Aorta (tissue), 5 donors: ENCODE results near the gene FOXE3. TPM values are rescaled to one million over a fixed set of nuclear protein-coding genes. Genes with fewer than 3 reads are reported as not detected.

Experiments used
- ATAC-seq: fragments of 200-7000 bp; cut with Tn5 transposase; one replicate; pipeline ENCODE4 v1.9.1; 2022; ENCODE audit warnings: moderate library complexity; ENCODE audit not compliant: low FRiP score
- DNase-seq, 2 donors: peaks; one replicate each; pipeline ENCODE4 v3.0.0-alpha.2; 2020
- H3K27ac ChIP-seq, 2 donors: one replicate each; pipeline ENCODE4 v1.5.1; 2013; ENCODE audit warnings: low read length in 2 of 2, mild to moderate bottlenecking in 2 of 2, moderate library complexity in 2 of 2, control low read depth in 1 of 2, inconsistent platforms in 1 of 2, low read depth in 1 of 2
- H3K27me3 ChIP-seq, 2 donors: one replicate each; pipeline ENCODE4 v1.6.1; 2013; ENCODE audit warnings: control low read depth in 1 of 2, low read length in 1 of 2, mild to moderate bottlenecking in 1 of 2, moderate library complexity in 1 of 2; ENCODE audit not compliant: insufficient read depth in 2 of 2, control insufficient read depth in 1 of 2
- H3K36me3 ChIP-seq, 2 donors: one replicate each; pipeline ENCODE4 v1.6.1; 2013; ENCODE audit warnings: control low read depth in 1 of 2, low read length in 1 of 2, mild to moderate bottlenecking in 1 of 2; ENCODE audit not compliant: insufficient read depth in 2 of 2, control insufficient read depth in 1 of 2
- H3K4me1 ChIP-seq, 2 donors: one replicate each; pipeline ENCODE4 v1.6.1; 2013; ENCODE audit warnings: low read length in 2 of 2, control low read depth in 1 of 2, mild to moderate bottlenecking in 1 of 2, moderate library complexity in 1 of 2; ENCODE audit not compliant: insufficient read depth in 2 of 2, control insufficient read depth in 1 of 2
- H3K4me3 ChIP-seq, 2 donors: one replicate each; pipeline ENCODE4 v1.5.1; 2013; ENCODE audit warnings: low read length in 2 of 2, control low read depth in 1 of 2, mild to moderate bottlenecking in 1 of 2
- H3K9me3 ChIP-seq: one replicate; pipeline ENCODE4 v1.6.1; 2013; ENCODE audit warnings: mild to moderate bottlenecking, low read length; ENCODE audit not compliant: control insufficient read depth
- WGBS, 2 donors: extraction: QIAGEN DNeasy Blood & Tissue Kit; methylation state at CpG; one replicate each; pipeline ENCODE4 v1.1.7; 2013; 5-methylcytosine and 5-hydroxymethylcytosine counted together
- intact Hi-C, 2 donors: fragments of 100-400 bp; cut with DNase I; formaldehyde crosslinking; loops; one replicate each; pipeline versions ENCODE4 v1.14.2 to v1.15.0; 2022
- long read RNA-seq, 2 donors: library from polyadenylated mRNA; unstranded; transcript quantifications; one replicate each; pipeline ENCODE4 v2.0.0, GENCODE V29; 2020 to 2021
- polyA plus RNA-seq, 2 donors: library from polyadenylated mRNA; stranded (reverse); fragments of 200-250 nt; gene quantifications; one replicate each; pipeline ENCODE4 v1.2.3, GENCODE V29; 2013
- total RNA-seq, 2 donors: library from RNA; stranded (reverse); fragmentation: NEBNext Ultra II Directional; extraction: Animal tissue kit (Norgen Biotek cat#: 25700); gene quantifications; one replicate each; pipeline ENCODE4 v1.2.1, GENCODE V29; 2021
- donor health status: healthy with polysubstance abuse.
- donor health status: Bipolar disorder and iron deficiency.
- donor health status: DM: no; HTN: no; CAD: no.
- donor health status: DM: no; HTN: no; CAD: no.
- donor health status: DM: yes; HTN: yes; CAD: no.

The FOXE3 gene
- total RNA-seq: not detected
- polyA plus RNA-seq: not detected
- long read RNA-seq, donor 1: 0 reads
- long read RNA-seq, donor 2: 0 reads

DNA sequence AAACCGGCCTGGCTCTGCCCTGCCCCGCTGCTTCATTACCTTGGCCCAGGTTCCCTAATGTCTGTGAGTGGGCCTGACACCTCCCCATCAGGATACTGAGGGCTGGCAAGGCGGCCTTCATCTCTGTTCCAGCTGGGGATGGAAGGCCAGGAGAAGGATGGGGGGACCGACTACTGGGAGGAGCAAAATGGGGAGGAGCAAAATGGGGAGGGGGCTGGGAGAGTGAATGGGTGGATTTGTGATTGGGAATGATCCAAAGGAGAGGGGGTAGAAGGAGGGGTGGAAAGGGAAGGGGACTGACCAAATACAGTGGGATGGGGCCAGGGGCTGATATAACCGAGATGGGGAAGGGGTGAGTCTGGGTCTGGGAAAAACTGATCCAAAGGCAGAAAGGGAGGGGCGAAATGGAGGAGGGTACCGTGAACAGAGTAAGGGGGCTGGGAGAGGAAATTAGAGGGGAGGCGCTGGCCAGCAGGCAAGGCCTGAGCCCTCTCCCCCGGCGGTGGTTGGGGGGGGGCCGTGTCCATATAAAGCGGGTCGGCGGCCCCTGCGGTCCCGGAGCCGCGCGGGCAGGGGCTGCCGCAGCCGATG is at the start of gene FOXE3:
TSS of gene FOXE3 (plus strand) at position 558 of the 591 bp plus-strand sequence. CDS start at position 589, 31 bp downstream.
- H3K27ac ChIP-seq: no peak within 1 kb of the TSS
- no peaks in the 10 kb centered on the region for H3K9me3 ChIP-seq
- H3K27me3 ChIP-seq: no peaks in the 10 kb centered on the region
- WGBS, 2 donors: 29 to 50% methylated on average over 12 to 21 of the region's 21 CpGs
- ATAC-seq (no peak), DNase-seq (peak in 1 of 2 donors; percentile 49)
- H3K36me3 ChIP-seq: no peaks in the 10 kb centered on the region
- H3K4me1 ChIP-seq: peaks cover 0 to 1% of the 10 kb centered on the region in 2 donors
- intact Hi-C loops: no loop called here
- H3K4me3 ChIP-seq: no peak within 1 kb of the TSS

DNA sequence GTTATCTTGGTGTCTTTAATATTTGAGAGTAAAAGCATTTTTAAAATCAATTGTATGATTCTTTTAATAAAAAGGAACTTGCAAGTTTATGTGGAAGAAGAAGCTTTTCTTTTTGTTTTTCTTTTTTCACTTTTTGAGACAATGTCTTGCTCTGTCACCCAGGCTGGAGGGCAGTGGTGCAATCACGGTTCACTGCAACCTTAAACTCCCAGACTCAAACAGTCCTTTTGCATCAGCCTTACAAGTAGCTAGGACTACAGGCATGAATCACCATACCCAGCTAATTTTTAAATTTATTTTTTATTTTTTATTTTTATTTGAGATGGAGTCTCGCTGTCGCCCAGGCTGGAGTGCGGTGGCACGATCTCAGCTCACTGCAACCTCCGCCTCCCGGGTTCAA is 48.4 kb upstream of the FOXE3 start:
- 96 to 97% methylated on average over 7 of the region's 7 CpGs for WGBS, 2 donors
- Histone ChIP-seq H3K27me3 (no peaks in the 10 kb centered on the region), H3K27ac (no peak overlapping the region), H3K4me3 (no peak overlapping the region), H3K36me3 (peaks cover 2% of the 10 kb centered on the region in 2 donors), H3K4me1 (peaks cover 0 to 2% of the 10 kb centered on the region in 2 donors), H3K9me3 (no peaks in the 10 kb centered on the region)
- ATAC-seq: no peak
- DNase-seq: no peak
- intact Hi-C loops: no loop called here

DNA sequence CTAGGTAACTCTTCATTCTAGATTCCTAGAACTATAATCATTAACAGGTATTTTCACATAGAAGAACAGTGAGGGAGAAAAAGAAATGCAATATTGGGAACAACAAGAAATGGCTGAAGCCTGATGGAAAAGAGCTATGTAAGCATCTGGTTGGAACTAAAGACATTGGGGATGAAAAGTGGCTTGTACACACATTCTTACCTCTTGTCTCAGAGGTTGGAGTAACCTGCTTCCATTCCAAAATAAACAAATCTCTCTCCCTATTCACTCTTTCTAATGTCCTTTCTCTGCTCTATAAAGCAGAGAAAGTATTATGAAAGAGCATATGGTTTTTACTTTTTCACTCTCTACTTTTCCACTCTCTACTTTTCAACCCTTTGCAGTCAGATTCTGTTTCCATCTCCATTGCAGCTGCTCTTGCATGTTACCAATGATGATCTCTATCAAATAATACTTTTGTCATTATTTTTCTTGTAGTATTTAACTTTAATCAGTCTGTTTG is 45.0 kb upstream of the FOXE3 start:
- Histone ChIP-seq H3K4me3 (no peak overlapping the region), H3K27ac (no peak overlapping the region), H3K36me3 (peaks cover 2% of the 10 kb centered on the region in 2 donors), H3K27me3 (no peaks in the 10 kb centered on the region), H3K4me1 (no peaks in the 10 kb centered on the region), H3K9me3 (no peaks in the 10 kb centered on the region)
- DNase-seq: no peak
- no peak for ATAC-seq
- intact Hi-C loops: no loop called here

DNA sequence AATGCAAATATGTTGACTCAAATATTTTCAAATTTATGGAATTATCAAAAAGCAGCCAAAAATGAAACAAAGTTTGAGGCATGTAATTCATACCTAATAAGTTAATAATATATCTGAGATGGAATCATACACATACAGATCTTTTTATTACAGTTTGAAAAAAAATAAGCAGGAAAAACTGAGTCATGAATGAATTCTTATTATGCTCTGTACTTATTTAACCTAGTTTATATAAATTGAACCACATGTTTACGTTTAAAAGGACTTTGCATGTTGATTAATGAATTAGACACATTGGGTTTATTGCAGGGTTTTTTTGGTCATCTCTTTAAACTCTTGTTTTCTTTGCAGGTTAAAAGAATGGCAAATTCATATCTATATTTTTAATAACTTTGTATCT is 41.6 kb upstream of the FOXE3 start:
- Histone ChIP-seq H3K9me3 (no peaks in the 10 kb centered on the region), H3K36me3 (peaks cover 0 to 2% of the 10 kb centered on the region in 2 donors), H3K27ac (no peak overlapping the region), H3K4me3 (no peak overlapping the region), H3K27me3 (no peaks in the 10 kb centered on the region), H3K4me1 (no peaks in the 10 kb centered on the region)
- ATAC-seq: no peak
- intact Hi-C loops: no loop called here
- DNase-seq: no peak
- WGBS, 2 donors: 70 to 73% methylated on average over 1 of the region's 1 CpG

DNA sequence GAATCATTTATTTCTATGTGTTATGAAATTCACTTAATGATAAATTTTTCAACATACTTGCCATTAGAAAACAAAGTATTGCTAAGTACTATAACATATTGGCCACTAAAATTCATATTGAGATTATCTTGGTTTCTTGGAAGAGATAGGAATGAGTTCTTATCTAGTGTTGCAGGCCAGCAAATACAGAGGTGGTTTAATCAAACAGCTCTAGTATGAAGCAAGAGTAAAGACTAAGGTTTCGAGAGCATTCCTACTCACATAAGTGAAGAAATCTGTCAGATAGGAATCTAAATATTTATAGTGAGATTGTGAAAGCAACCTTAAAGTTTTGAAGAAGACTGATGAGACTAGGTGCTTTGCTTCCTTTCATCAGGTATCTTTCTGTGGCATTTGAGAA is 37.9 kb upstream of the FOXE3 start:
- Histone ChIP-seq H3K36me3 (no peaks in the 10 kb centered on the region), H3K4me3 (no peak overlapping the region), H3K4me1 (no peaks in the 10 kb centered on the region), H3K27me3 (no peaks in the 10 kb centered on the region), H3K27ac (no peak overlapping the region), H3K9me3 (no peaks in the 10 kb centered on the region)
- no peak for DNase-seq
- WGBS, 2 donors: 91 to 94% methylated on average over 1 of the region's 1 CpG
- intact Hi-C loops: no loop called here
- ATAC-seq: no peak

DNA sequence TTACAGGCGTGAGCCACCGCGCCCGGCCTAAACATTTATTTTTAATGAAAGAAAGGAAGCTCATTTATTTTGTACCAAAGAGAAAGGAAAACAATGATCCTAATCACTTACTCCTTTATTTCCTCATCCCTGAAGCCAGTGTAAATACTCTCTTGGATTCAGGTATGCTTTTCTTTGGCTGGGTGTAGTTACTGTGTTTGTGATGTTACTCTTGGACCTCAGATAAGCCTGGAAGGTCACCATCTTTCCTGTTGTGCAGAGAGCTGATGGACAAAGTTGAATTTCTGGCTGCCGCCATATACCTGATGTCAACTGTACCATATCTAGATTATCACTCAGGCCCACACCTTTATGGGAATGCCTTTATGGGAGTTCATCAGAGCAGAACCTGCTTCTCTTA is 35.4 kb upstream of the FOXE3 start:
- Histone ChIP-seq H3K27ac (no peak overlapping the region), H3K27me3 (no peaks in the 10 kb centered on the region), H3K9me3 (no peaks in the 10 kb centered on the region), H3K4me1 (no peaks in the 10 kb centered on the region), H3K4me3 (no peak overlapping the region), H3K36me3 (no peaks in the 10 kb centered on the region)
- WGBS, 2 donors: 12 to 28% methylated on average over 5 of the region's 5 CpGs
- no peak for ATAC-seq
- intact Hi-C loops: no loop called here
- no peak for DNase-seq

DNA sequence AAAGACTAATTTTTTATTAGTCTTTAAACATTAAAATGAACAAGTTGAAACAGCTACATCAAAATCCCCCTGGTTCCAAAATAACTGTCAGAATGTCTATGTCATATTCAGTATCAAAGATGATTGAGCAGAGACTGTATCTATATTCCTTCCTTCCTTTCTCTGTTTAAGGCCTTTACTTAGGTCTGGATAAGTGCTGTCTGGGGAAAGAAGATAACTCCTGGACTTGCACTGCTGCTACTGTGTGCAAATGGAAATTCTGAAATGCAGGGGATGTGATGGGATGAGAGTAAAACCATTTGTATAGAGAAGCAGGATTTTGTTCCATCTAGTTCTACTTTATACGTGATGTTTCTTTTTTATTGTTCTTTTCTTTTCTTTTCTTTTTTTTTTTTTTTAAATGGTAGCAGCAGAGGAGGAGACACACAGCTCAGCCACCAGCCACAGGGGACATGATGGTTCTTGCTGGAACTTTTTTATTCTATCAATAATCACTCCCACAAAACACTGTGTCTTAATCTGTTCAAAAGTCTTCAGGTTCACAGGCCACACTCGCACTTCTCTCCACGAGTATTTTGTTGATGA is 33.6 kb upstream of the FOXE3 start:
- H3K9me3 ChIP-seq: no peaks in the 10 kb centered on the region
- no peak overlapping the region for H3K27ac ChIP-seq
- ATAC-seq (no peak), DNase-seq (no peak)
- no peaks in the 10 kb centered on the region for H3K27me3 ChIP-seq
- WGBS, 2 donors: 82 to 85% methylated on average over 3 of the region's 3 CpGs
- no peaks in the 10 kb centered on the region for H3K4me1 ChIP-seq
- H3K4me3 ChIP-seq: no peak overlapping the region
- intact Hi-C loops: no loop called here
- no peaks in the 10 kb centered on the region for H3K36me3 ChIP-seq

DNA sequence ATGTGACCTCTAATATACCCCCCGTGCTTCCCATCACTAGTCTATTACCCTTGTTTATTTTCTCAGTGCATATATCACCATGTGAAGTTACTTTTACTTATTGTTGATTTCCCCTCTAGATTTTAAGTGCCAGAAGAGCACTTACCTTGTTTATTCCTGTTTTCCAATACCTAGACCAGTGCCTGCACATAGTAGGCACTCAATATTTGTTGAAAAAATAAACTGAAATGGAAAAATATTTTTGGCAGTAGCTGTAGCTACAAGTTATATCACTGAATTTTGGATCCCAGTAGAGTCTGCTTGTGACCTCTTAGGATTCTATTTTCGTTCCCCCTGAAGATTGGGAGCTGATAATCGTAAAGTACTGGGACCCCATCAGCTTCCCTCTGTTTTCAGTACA is 32.0 kb upstream of the FOXE3 start:
- no peaks in the 10 kb centered on the region for H3K4me1 ChIP-seq
- no peaks in the 10 kb centered on the region for H3K36me3 ChIP-seq
- no peaks in the 10 kb centered on the region for H3K9me3 ChIP-seq
- WGBS, 2 donors: 91 to 93% methylated on average over 3 of the region's 3 CpGs
- intact Hi-C loops: no loop called here
- no peak for DNase-seq
- no peak overlapping the region for H3K27ac ChIP-seq
- ATAC-seq: no peak
- no peaks in the 10 kb centered on the region for H3K27me3 ChIP-seq
- H3K4me3 ChIP-seq: no peak overlapping the region

DNA sequence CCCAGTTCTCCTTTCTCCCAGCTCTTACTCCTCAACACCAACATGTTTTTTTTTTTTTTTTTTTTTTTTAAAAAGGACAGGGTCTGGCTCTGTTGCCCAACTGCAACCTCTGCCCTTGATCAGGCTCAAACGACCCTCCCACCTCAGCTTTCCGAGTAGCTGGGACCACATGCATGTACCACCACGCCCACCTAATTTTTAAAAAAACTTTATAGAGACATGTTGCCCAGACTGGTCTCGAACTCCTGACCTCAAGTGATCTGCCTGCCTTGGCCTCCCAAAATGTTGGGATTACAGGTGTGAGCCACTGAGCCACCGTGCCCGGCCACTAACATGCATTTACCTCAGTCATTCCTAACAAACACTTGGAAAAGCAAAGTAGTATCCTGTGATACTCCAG is 31.1 kb upstream of the FOXE3 start:
- no peaks in the 10 kb centered on the region for H3K36me3 ChIP-seq
- no peaks in the 10 kb centered on the region for H3K27me3 ChIP-seq
- intact Hi-C loops: no loop called here
- DNase-seq (no peak), ATAC-seq (no peak)
- no peak overlapping the region for H3K4me3 ChIP-seq
- no peaks in the 10 kb centered on the region for H3K9me3 ChIP-seq
- WGBS, 2 donors: 81 to 83% methylated on average over 6 of the region's 6 CpGs
- H3K4me1 ChIP-seq: no peaks in the 10 kb centered on the region
- H3K27ac ChIP-seq: no peak overlapping the region
